ENCODE data around the gene DGKQ.
"Not testable (repeated sequence)": the region's sequence is repeated elsewhere in the genome, so short reads cannot be mapped to it uniquely, and the experiment has no call there.

DGKQ gene

GRCh38 chr4:1009542-1010394 lies 36.4 kb upstream of the DGKQ start:
- peak; percentile 74 for DNase-seq

- peak; percentile 18 for DNase-seq
These were observed 35.6 kb upstream of the DGKQ start for GRCh38 chr4:1008840-1009541.

- no peak for DNase-seq
These were observed 33.5 kb upstream of the DGKQ start for GRCh38 chr4:1006856-1007255.

GRCh38 chr4:1004557-1005485 lies 31.5 kb upstream of the DGKQ start:
- peak; percentile 1 for DNase-seq

GRCh38 chr4:1004071-1004418 lies 30.7 kb upstream of the DGKQ start:
- DNase-seq = no peak

GRCh38 chr4:1003271-1004070 lies 30.1 kb upstream of the DGKQ start:
- DNase-seq = no peak

- no peak for DNase-seq
These were observed 29.4 kb upstream of the DGKQ start for GRCh38 chr4:1002631-1003251.

GRCh38 chr4:1002131-1002630 lies 28.8 kb upstream of the DGKQ start:
- peak; percentile 65 for DNase-seq

GRCh38 chr4:1001561-1002130 lies 28.3 kb upstream of the DGKQ start:
- no peak for DNase-seq

- no peak for DNase-seq
These were observed 27.4 kb upstream of the DGKQ start for GRCh38 chr4:1000686-1001260.

DNA sequence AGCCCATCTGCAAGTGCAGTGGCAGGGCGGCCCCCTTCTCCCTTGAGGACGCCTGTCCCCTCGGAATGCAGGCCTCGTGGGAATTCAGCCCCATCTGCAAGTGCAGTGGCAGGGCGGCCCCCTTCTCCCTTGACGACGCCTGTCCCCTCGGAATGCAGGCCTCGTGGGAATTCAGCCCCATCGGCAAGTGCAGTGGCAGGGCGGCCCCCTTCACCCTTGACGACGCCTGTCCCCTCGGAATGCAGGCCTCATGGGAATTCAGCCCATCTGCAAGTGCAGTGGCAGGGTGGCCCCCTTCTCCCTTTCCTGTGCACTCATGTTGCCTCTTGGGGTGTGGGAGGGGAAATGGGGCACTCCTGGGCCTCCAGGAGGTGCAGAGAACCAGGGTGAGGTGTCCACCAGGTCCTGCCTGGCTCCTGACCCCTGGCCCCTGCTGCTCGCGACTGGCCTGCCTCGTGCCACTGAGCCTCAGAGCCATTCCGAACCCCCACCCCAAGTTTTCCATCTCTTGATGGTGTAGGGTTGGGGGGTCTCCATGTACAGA lies 26.6 kb upstream of the DGKQ start:
- DNase-seq = no peak

DNA sequence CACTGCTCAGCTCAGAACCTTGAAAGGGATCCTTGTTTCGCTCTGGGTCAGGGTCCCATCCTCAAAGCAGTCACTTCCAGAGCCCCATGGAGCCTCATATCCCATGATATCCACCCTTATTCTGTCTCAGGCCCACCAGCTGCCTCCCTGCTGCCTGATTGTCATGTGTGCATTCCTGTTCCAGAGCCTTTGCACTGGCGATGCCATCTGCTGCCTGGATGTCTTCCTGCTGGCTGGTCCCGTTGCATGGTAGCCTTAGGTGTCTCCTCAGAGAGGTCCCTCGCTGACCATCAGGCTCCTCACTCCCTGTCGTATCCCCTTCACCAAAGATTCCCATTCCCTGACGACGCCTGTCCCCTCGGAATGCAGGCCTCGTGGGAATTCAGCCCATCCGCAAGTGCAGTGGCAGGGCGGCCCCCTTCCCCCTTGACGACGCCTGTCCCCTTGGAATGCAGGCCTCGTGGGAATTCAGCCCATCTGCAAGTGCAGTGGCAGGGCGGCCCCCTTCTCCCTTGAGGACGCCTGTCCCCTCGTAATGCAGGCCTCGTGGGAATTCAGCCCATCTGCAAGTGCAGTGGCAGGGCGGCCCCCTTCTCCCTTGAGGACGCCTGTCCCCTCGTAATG lies 26.0 kb upstream of the DGKQ start:
- DNase-seq = not testable (repeated sequence)

DNA sequence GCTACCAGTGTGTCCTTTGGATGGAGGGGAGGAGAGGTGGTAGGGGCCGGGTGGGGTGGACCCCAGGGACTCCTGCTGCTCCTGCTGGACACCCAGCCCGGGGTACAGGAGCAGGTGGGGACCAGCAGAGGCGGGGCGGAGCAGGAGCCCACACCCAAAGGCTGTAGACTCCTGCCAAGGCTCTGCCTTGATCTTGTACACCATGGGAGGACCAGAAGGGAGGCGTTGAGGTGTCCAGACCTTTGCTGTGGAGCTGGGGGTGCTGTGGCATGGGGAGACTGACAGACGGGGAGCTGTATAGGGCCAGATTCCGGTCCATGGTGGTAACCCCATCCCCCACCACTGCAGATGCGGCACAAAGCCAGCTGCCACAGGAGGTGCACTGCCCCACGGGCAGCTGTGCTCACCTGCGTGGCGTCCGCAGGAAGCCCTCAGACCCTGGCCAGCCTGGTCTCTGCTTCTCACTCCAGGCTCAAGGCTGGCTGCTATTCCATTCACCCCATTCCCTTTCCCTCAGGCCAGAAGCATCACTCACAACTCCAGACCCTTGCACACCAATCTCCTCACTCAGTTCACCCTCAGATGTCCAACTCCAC lies 24.8 kb upstream of the DGKQ start:
- no peak for DNase-seq

- DNase-seq = peak; percentile 66
These were observed 24.2 kb upstream of the DGKQ start for GRCh38 chr4:997375-998071.

GRCh38 chr4:996997-997374 lies 23.6 kb upstream of the DGKQ start:
- no peak for DNase-seq

DNA sequence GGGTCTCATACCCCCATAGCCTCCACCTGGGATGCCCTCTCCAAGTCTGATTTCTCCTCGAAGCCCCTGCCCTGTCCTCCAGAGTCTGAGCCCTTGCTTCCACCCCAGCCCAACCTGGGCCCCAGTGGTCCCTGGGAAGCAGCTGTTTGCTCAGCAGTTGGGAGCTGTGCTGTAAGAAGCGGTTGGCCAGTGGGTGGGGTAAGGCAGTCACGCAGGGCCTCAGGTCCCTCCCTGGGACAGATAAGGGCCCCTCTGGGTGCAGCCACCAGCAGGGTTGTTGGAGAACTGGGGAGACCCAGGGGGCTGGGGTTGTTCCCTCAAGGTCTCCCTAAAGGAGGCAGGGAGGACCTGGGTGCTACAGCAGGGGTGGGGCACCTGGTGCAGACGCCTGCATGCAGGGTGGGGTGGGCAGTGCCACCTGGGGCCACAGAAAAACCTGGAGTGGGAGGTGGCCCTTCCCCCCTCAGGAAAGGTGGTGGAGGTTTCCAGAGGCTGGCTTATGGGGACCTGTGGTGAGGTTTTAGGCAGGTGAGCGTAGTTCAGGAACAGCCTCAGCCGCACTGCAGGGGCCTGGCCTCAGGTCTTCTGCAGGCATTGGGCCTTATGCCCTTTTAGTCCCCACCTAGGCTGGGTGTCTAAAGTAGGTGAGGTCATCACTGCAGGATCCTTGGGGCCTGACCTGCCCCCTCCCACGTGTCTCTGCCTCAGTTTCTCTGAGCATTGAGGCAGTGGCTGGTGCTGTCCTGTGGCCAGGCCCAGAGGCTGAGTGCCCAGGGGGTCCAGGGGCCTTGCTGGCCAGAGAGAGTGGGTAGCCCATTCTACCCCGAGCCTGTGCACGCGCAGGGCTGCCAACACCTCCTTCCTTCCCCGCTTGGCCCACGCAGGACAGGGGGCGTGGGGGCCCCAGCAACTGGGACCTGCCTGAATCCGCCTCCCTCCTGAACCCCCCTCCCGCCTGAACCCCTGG lies 22.9 kb upstream of the DGKQ start:
- peak; percentile 90 for DNase-seq

GRCh38 chr4:995311-996026 lies 22.1 kb upstream of the DGKQ start:
- DNase-seq = no peak

Data from hematopoietic multipotent progenitor cell treated with erythropoietin and hydrocortisone succinate and interleukin-3 and kit ligand, for 4 days (in vitro differentiated cells).